HG02610 (cell line): ENCODE measurements around the gene LRMDA.
A peak's percentile ranks its signal among the peaks of the same experiment; 100 is the strongest.
"Not testable (repeated sequence)": the region's sequence is repeated elsewhere in the genome, so short reads cannot be mapped to it uniquely, and the experiment has no call there.

Experiments used
- ATAC-seq: cut with Tn5 transposase; IDR thresholded peaks from one replicate; pipeline ENCODE4 v1.9.1; 2021; ENCODE audit warnings: mild to moderate bottlenecking, moderate library complexity; ENCODE audit not compliant: unreplicated experiment

The LRMDA gene

GRCh38 chr10:75764974-75765788 lies 333.8 kb downstream of the LRMDA start:
- ATAC-seq = no peak

GRCh38 chr10:75765789-75766096 lies 334.3 kb downstream of the LRMDA start:
- no peak for ATAC-seq

DNA sequence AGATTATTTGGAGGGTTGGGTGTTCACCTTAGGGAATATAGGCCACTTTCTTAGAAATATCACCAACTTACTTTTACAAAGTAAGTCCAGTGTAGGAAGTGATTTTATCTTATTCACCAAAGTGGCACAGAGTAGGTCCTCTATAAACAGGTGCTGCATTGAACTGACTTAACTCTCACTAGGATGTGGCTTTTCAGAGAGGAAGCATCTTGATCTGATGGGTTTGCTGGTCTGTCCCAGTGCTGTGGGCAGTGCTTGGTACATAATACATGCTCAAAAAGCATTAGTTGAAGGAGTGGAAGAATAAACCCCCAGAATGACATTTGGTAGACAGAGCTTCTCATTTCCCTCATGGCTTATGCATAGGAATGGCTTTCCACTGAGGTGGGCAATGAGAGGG lies 334.7 kb downstream of the LRMDA start:
- no peak for ATAC-seq

- ATAC-seq = not testable (repeated sequence)
Measured at GRCh38 chr10:75766752-75767151, 335.3 kb downstream of the LRMDA start.

GRCh38 chr10:75770626-75771081 lies 339.2 kb downstream of the LRMDA start:
- ATAC-seq = no peak

GRCh38 chr10:75771606-75772005 lies 340.2 kb downstream of the LRMDA start:
- no peak for ATAC-seq

- ATAC-seq = no peak
Measured at GRCh38 chr10:75772153-75772887, 340.9 kb downstream of the LRMDA start.

GRCh38 chr10:75773231-75773780 lies 341.9 kb downstream of the LRMDA start:
- ATAC-seq = peak; percentile 63

- no peak for ATAC-seq
Measured at GRCh38 chr10:75773813-75774782, 342.7 kb downstream of the LRMDA start.

DNA sequence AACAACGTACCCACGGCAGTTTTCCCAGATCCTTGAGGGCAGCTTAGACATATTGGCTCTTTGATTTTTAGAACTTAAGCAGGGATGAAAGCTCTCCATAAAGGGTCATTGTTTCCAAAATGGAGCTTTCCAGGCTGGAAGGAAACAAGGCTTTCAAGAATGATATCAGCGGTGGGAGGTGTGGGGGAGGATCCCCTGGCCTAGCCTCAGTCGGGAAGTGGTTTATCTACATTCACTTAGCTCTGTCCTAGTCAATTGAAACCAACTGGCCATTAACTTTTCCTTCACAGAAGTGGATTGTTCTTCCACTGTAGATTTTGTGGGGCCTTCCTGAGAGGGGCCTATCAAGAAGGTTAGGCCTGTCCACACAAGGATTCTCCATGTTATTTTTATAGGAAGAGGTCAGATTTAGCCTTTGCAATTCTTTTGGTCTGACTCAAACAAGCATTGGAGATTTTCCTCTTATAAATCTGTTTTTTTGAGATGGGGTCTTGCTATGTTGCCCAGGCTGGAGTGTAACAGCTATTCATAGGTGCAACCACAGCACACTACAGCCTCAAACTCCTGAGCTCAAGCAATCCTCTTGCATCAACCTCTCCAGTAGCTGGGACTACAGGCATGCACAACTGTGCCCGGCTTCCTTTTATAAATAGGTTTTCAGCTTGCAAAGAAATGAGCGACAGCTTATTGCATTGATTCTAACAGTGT lies 343.5 kb downstream of the LRMDA start:
- ATAC-seq = no peak

GRCh38 chr10:75776738-75777504 lies 345.5 kb downstream of the LRMDA start:
- no peak for ATAC-seq

GRCh38 chr10:75778665-75779064 lies 347.2 kb downstream of the LRMDA start:
- ATAC-seq = no peak

GRCh38 chr10:75779276-75779675 lies 347.9 kb downstream of the LRMDA start:
- no peak for ATAC-seq

- ATAC-seq = no peak
Measured at GRCh38 chr10:75782463-75783248, 351.2 kb downstream of the LRMDA start.

DNA sequence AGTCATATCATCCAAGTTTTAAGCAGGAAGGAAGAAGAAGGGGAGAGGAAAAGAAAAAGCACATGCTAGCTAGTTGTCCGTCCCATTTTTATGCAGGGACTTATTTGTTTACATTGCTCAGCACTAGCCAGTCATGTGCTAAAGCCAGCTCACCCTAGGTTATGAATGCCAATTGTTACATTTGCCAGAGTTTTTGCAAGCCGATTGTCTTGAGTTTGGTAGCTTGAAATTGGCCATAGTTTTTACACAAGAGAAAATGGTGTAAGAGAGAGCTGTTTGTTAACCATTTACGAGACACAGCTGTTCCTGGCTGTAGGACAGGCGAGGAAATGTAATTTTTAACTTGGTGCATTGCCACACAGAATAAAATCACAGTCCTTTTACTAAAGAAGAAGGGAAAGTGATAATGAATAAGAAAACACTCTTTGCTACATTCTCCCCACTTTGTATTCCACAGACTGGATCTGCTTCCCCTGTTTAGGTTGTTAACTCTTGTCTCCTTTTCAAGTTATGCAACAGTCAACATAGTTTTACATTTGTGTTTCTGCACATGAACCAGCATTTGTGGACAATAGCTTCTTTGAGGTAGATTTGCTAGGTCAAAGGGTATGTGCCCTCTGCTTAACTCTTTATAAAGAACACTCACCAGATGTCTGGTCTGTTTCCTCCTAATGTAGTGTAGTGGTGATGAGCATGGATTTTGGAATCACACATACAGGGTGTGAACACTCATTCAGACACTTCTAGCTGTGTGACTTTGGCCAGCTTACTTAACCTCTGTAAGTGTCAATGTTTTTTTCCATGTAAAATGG lies 357.2 kb downstream of the LRMDA start:
- no peak for ATAC-seq

DNA sequence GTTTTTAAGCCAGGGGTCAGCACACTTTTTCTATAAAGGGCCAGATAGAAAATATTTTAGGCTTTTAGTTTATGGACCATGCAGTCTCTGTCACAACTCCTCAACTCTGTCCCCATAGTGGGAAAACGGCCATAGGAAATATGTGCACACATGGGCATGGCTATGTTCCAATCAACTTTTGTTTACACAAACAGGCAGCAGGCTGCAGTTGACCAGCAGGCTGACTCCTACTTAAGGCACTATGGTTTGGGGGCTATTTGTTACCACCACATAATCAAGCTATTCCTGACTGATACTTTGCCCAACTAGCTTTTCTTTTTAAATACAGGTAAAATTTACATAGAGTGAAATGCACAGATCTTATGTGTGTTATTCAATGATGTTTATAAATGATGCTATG lies 362.4 kb downstream of the LRMDA start:
- no peak for ATAC-seq

GRCh38 chr10:75801121-75801520 lies 369.7 kb downstream of the LRMDA start:
- no peak for ATAC-seq

DNA sequence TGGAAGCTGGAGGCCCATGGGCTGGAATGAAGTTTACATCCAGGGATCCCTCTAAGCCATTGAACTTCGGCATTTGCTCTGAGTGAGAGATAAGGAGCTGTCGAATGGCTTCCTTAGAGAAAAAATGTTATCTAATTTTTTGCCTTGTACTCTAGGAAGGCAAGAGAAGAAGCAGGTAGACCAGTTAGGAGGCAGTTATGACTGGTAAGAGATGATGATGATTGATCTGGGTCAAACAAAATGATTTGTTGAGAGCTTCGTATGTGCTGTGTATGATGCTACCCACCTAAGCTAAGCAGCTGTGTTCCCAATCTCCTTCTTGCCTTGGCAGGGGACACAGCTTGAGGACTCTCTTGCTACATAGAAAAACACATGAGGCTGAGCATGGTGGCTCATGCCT lies 370.2 kb downstream of the LRMDA start:
- no peak for ATAC-seq
